COLO668 (cell line): ENCODE data around the gene PRKRIP1.
"Not testable (repeated sequence)": the region's sequence is repeated elsewhere in the genome, so short reads cannot be mapped to it uniquely, and the experiment has no call there.

Experiments used
- DNase-seq: peaks from one replicate; lab custom pipeline; 2025; ENCODE audit not compliant: unreplicated experiment; lab: John Stamatoyannopoulos, UW

PRKRIP1 gene

DNA sequence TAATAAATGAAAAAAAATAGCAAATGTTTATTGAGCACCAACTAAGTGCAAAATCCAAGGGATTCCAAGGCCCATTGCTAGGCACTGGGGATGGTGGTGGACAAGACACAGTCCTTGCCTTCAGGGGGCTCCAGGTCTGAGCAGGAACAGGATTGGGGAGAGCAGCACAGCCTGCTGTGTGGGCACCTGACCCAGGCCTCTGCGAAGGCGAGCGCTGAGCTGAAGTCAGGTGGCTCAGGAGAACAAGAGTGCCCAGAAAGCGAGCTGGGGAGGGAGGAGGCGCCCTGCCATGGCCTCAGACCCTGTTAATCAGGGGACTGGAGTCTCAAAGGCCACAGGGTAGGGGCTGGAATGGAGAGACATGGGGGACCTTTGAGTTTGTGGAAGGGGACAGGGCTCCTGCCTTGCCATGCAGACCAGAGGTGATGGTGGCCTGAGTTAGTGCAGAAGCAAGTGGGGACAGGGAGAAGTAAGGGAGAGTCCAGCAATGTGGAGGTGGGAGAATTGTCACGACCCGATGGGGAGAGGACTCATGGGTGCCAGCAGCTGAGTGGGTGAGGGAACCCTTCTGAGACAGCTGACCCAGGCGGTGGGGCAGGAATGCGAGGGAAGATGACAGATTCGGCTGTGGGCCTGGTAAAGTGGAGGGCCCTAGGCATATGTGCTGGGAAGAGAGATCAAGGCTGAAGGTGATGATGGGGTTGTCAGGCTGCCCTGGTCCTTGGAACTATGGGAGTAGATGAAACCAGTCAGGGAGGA, 33.2 kb downstream of the PRKRIP1 start:
- no peak for DNase-seq

DNA sequence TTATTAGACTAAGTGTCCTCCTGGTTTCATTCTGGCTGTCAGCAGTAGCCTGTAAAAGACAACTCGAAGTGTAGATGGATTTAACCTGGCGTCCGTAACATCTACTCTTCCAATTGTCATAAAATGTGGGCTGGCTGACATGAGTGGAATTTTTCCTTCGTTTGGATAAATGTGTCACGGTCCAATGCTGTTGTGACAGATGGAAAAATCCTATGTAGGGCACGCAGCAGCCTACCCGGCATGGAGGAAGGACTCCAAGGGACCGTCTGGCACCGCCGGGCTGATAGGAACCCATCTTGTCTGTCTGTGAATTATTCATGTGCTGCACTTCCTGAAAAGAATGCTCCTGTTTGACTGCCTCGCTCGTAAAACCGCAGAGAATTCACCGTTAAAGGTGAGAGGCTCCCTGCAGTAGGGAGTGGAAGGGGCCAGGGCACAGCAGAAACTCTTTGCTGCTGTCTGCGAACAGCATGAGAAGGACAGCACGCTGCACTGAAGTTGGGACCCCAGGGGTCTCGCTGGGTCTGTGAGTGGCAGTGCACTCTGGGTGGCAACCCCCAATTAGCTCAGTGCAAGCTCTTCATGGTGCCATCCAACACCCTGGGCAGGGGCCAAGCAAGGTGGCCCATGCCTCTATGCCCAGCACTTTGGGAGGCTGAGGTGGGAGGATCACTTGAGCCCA, 35.6 kb downstream of the PRKRIP1 start:
- DNase-seq: peak; percentile 71

DNA sequence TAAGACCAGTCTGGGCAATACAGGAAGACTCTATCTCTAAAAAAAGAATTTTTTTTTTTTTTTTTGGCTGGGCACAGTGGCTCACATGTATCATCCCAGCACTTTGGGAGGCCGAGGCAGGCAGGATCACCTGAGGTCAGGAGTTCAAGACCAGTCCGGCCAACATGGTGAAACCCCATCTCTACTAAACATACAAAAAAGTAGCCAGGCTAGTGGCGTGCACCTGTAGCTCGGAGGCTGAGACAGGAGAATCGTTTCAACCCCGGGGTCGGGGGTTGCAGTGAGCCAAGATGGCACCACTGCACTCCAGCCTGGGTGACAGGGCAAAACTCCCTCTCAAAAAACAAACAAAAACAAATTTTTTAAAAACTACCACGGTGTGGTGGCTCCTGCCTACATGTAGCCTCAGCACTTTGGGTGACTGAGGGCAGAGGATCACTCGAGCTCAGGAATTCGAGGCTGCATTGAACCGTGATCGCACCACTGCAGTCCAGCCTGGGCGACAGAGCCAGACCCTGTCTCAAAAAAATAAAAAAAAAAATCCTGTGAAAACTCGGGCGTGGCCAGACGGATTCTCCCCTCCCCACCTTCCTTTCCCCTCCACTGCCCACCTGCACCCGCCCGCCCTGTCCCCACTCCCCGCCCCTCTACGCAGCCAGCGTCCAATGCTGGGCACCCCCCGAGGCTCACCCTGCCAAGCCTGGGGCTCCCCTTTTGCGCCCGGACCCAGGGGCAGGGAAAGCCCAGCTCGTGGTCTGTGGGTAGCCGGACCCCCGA, 36.5 kb downstream of the PRKRIP1 start:
- DNase-seq: no peak

DNA sequence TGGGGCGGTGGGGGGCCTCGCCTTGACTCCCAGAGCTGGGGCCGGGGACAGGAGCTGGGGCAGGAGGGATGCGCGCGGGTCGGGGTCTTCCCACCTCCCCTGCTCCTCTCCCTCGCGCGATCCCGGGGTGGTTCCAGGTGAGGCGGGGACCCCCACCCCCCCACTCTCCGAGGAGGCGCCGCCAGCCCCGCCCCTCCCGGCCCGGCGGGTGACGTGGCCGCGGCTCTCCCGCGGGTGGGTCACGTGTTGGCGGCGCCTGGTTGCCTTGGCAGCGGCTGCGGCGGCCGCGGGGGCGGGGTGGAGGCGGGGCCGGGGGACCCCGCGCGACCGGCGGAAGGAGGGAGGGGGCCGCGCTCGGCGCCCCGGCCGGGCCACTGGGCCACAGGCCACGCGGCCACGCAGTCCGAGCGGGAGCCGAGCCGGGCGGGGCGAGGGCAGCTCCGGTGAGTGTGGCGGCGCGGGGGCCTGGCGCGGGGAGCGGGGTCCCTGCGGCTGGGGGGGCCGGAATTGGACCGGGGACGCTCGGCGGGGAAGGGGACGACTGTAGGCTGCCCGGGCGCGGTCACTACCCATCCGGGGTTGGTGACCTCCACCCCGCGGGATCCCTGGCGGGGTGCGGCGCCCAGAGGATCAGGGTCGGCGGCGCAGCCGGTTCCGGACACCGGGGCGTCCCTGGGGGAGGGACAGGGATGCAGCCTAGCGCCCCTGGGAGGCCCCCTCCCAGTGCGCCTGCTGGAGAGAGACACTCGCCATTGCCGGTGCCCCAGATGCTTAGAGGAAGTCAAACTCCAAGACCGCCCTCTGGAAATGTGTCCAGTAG, 37.3 kb downstream of the PRKRIP1 start, which contains the start of gene ORAI2:
TSS of gene ORAI2 (plus strand) at position 357 of the 820 bp plus-strand sequence. CDS start 5,382 bp downstream, outside the sequence.
- DNase-seq: peak; percentile 75

DNA sequence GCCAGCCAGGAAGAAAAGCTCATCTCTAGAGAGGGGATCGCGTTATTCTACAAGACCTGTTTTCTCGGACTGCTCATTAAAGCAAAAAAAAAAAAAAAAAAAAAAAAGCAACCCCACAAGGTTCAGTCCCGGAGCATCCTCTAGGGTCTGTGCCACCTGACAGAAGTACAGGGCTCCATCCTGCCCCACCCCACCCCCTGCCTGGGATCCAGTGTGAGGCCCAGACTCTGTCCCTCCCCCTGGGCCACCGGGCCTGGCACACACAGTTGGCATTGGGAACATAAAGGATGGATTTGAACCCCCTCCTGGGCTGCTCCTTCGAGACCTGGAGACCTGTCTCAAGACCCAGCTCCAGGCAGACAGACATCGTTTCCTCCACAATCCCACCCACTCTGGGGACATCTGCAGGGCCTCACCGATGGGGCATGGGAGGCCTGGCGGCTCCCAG, 37.9 kb downstream of the PRKRIP1 start:
- DNase-seq: peak; percentile 31

DNA sequence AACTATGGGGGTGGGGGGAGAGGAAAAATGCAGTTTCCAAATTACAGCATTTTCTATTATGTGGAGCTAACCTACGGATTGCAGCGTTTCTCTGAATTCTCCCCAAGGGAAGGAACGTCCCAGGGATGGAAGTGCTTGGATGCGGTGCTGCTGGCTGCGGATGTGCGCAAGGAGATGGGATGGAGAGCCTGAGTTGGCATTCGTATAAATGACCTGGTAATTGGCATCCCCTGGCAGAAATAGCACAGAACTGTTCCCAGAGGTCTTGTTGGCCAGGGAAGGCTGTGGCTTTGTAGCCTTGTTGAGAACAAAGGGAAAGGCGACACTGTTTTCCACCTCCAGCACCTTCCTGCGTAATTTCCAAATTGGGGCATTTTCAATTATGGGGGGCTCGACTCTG, 40.0 kb downstream of the PRKRIP1 start:
- no peak for DNase-seq

DNA sequence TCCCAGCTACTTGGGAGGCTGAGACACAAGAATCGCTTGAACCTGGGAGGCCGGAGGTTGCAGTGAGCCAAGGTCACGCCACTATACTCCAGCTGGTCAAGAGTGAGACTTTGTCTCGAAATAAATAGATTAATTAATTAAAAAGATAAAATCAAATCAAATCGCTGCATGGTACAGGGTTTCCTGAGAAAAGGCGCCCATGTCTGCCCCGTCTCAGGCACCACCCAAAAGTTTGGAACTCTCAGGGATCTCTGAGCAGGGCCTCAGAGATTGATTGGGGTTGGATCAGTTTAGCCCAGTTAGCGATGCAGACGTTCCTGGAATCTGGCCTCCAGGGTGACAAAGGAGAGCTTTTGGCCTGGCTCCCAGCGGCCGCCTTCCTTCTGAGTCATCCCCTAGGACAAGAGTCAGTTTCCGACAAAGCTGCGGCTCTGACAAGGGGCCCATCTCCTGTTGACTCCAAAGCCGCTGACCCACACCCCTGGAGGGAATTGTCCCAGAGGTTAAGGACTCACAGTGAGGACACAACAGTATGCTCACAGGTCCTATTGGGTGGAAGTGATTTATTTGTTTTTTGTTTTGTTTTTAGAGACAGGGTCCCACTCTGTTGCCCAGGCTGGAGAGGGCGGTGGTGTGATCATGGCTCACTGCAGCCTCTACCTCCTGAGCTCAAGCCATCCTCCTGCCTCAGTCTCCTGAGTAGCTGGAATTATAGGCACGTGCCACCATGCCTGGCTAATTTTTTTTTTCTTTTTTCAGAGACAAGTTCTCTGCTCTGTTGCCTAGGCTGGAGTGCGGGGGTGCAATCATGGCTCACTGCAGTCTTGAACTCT, 44.0 kb downstream of the PRKRIP1 start:
- DNase-seq: no peak

DNA sequence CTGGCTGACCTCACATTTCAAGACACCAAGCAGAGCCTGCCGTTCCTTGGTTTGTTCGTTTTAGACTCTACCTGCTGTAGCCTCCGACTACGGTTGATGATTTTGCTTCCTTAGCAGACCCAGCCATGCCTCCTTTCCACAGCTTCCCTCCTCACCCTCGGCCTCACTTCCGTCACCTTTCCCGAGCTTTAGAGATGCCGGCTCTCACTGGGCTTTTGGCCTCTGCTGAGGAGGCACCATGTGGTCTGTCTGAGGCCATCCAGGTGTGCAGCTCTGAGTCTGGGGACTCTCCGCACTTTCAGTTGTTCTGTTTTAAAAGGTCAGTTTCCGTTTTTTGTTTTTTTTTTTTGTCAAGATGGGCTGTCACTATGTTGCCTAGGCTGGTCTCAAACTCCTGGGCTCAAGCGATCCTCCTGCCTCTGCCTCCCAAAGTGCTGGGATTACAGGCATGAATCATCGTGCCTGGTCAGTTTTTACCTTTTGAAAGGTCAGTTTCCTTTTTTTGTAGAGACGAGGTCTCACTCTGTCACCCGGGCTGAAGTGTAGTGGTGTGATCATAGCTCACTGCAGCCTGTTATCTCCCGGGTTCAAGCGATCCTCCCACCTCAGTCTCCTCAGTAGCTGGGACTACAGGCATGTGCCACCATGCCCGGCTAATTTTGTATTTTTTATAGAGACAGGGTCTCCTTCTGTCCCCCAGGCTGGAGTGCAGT, 49.0 kb downstream of the PRKRIP1 start:
- no peak for DNase-seq

DNA sequence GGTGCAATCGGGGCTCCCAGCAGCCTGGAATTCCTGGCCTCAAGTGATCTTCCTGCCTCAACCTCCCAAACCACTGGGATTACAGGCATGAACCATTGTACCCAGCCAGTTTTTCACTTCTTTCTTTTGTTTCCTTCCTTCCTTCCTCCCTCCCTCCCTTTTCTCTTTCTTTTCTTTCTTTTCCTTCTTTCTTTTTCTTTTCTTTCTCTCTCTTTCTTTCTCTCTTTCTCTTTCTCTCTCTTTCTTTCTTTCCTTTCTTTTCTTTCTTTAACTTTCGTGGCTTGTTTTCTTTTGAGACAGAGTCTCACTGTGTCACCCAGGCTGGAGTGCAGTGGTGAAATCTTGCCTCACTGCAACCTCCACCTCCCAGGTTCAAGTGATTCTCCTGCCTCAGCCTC, 49.5 kb downstream of the PRKRIP1 start:
- no peak for DNase-seq

DNA sequence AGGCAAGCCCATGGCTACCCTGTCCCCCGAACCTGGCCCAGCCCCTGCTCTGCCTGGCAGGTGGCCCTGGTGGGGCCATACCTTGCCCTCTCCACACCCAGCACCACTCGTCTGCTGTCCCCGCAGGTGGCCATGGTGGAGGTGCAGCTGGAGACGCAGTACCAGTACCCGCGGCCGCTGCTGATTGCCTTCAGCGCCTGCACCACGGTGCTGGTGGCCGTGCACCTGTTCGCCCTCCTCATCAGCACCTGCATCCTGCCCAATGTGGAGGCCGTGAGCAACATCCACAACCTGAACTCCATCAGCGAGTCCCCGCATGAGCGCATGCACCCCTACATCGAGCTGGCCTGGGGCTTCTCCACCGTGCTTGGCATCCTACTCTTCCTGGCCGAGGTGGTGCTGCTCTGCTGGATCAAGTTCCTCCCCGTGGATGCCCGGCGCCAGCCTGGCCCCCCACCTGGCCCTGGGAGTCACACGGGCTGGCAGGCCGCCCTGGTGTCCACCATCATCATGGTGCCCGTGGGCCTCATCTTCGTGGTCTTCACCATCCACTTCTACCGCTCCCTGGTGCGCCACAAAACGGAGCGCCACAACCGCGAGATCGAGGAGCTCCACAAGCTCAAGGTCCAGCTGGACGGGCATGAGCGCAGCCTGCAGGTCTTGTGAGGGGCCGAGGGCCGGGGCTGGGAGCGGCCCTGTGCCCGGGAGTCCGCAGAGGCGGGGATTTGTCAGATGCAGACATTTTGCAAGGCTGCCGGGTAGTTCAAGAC, 50.4 kb downstream of the PRKRIP1 start:
- no peak for DNase-seq

DNA sequence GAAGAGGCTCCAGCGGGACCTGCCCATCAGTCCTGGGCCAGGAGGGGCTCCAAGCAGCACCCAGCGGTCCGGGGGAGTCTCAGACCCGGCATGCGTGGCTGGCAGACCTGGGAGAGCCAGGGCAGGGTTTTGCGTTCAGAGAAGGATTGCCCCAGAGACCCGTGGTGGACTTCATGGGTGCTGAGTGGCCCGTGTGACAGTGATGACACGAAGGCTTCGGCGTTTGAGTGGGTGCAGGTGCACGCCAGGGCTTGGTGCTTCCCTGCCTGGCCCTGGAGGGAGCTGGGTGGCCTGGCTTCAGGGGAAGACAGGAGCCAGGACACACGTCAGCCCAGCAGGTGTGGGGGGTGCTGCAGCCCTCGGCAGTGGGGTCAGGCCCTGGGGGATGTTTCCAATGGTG, 51.1 kb downstream of the PRKRIP1 start:
- no peak for DNase-seq

DNA sequence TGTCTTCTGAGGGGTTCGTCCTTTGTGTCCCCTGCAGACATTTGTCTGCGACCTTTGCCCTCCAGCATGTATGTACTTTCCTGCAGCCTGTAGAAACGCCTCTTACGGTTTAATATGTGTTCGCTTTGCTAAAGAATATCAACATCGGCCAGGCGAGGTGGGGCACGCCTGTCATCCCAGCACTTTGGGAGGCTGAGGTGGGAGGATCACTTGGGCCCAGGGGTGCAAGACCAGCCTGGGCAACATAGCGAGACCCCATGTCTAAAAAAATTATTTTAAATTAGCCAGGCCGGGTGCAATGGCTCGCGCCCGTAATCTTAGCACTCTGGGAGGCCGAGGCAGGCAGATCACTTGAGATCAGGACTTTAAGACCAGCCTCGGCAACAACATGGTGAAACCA, 53.0 kb downstream of the PRKRIP1 start:
- no peak for DNase-seq

DNA sequence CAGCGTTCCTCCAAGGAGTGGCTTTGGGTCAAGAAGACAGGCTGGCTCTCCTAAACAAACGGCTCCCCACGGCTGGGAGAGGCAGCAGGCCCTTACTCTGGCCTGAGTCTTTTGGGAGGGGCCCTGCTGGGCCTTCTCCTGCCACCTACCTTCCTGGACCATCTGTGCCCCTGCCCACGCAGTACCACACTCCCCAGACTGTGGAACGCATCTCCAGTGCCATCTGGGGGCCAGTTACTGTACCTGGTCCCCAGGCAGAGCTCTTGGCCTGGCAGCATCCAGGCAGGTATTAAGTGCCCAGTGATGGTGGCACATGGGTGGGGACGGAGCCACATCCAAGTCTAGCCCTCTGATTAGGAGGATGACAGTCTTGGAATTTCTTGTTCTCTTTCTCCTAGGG, 54.1 kb downstream of the PRKRIP1 start:
- peak; percentile 17 for DNase-seq

DNA sequence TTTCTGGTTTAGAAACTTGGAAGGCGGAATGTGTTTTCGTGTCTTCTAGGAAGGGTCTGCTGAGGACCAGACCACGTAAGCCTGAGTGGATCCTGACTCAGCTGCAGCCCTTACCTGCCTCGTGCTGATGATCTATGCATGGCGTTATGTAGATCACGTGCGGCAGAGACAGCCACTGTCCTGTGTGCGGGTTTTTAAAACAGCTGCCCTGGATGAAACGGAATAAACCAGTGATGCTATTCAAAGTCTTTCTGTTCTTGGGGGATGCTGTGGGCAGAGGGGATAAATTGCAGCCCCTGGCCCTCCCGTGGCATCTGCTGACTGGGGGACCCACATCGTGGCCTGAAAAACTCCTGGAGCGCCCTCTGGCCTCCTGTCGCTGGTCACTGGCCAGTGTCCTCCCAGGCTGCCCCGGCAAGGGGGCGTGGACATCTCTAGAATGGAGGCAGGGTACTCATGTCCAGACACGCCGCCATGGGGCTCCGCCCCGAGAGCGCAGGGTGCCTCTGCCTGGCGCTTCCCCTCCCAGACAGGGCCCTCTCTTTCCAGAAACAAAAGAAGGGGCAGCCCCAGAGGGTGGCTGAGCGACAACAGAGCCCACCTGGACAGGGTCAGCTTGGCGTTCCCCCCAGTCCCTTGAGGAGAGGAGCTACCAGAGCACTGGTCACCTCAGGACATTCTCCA, 55.4 kb downstream of the PRKRIP1 start:
- DNase-seq: peak; percentile 70

DNA sequence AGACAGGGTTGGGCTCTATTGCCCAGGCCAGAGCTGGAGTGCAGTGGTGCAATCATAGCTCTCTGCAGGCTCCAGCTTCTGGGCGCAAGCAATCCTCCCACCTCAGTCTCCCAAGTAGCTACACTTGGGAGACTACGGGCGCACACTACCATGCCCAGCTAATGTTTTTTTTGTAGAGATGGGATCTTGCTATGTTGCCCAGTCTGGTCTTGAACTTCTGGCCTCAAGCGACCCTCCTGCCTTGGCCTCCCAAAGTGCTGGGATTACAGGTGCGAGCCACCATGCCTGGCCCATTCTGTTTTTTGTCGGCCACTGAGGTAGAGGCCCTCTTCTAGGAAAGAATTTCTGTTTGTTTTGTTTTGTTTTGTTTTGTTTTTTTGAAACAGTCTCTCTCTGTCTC, 56.3 kb downstream of the PRKRIP1 start:
- DNase-seq: no peak

DNA sequence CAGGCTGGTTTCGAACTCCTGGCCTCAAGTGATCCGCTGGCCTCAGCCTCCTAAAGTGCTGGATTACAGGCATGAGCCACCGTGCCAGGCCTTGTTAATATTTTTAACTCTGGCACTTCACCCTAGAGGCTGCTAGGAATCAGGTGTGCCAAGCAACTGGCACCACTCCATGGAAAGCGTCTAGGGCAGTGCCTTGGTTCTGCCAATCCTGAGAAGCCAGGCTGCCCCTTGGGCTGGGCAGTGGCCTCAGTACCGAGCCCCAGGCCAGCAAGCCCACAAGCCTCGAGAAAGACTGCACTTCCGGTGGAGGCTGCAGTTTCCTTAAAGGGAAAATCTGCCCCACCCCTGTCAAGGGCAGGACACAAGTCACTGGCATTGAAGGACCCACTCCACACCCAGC, 57.2 kb downstream of the PRKRIP1 start:
- DNase-seq: no peak

DNA sequence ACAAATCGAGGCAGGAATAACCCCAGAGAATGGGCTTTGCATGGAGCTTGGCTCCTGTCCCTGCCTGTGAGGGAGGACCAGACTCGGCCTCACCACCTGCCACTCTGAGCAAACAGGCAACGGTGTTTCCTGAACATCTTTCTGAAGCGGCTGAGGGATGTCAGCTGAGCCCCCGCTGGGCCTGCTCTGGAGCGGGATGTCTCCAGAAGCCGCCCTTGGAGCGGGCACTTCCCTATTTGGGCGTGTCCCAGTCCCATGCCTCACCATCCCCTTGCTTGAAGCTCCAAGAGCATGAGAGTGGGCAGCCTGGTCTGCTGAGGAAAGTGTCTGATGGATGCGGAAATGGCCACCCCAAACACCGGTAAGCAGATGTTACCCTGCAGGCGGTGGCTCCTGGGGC, 58.3 kb downstream of the PRKRIP1 start:
- peak; percentile 71 for DNase-seq

DNA sequence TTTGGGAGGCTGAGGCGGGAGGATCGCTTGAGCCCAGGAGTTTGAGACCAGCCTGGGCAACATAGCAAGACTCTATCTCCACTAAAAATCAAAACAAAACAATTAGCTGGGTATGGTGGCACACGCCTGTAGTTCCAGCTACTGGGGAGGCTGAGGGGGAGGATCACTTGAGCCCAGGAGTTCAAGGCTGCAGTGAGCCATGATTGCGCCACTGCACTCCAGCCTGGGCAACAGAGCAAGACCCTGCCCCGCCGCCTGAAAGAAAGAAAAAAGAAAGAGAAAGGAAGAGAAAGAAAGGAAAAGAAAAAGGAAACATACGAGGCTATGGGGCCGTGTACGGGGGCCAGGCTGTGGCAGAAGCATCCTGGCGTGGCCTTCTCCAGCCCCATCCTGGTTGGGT, 58.8 kb downstream of the PRKRIP1 start:
- DNase-seq: not testable (repeated sequence)
